Measurements from ENCODE around the gene PLEKHA7. TPM values are rescaled to one million over a fixed set of nuclear protein-coding genes. Genes with fewer than 3 reads are reported as not detected.
"Not testable (repeated sequence)": the region's sequence is repeated elsewhere in the genome, so short reads cannot be mapped to it uniquely, and the experiment has no call there.

Gene PLEKHA7
- total RNA-seq, 3 donors from 2014 or later: 9.8 to 54.6 (median 36.7) TPM

- Histone ChIP-seq H3K27ac (no peak overlapping the region), H3K4me3 (no peak overlapping the region), H3K36me3 (no peaks in the 10 kb centered on the region), H3K27me3 (no peaks in the 10 kb centered on the region), H3K9me3 (peaks cover 12 to 13% of the 10 kb centered on the region in 2 donors), H3K4me1 (no peaks in the 10 kb centered on the region)
- TF ChIP-seq, protein P1, sequence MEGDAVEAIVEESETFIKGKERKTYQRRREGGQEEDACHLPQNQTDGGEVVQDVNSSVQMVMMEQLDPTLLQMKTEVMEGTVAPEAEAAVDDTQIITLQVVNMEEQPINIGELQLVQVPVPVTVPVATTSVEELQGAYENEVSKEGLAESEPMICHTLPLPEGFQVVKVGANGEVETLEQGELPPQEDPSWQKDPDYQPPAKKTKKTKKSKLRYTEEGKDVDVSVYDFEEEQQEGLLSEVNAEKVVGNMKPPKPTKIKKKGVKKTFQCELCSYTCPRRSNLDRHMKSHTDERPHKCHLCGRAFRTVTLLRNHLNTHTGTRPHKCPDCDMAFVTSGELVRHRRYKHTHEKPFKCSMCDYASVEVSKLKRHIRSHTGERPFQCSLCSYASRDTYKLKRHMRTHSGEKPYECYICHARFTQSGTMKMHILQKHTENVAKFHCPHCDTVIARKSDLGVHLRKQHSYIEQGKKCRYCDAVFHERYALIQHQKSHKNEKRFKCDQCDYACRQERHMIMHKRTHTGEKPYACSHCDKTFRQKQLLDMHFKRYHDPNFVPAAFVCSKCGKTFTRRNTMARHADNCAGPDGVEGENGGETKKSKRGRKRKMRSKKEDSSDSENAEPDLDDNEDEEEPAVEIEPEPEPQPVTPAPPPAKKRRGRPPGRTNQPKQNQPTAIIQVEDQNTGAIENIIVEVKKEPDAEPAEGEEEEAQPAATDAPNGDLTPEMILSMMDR (IDR thresholded peaks at IDR 0.05): no peak
- TF ChIP-seq POLR2A (IDR thresholded peaks at IDR 0.05) (no peak), POLR2AphosphoS5 (IDR thresholded peaks at IDR 0.05) (no peak)
- intact Hi-C loops (cut with DNase I; ENCODE audit: low total_unique reads): no loop called here
- no peak for DNase-seq (ENCODE audit: low spot score in 2 of 2)
Observed at GRCh38 chr11:16891165-16891564, 123.0 kb downstream of the PLEKHA7 start.

DNA sequence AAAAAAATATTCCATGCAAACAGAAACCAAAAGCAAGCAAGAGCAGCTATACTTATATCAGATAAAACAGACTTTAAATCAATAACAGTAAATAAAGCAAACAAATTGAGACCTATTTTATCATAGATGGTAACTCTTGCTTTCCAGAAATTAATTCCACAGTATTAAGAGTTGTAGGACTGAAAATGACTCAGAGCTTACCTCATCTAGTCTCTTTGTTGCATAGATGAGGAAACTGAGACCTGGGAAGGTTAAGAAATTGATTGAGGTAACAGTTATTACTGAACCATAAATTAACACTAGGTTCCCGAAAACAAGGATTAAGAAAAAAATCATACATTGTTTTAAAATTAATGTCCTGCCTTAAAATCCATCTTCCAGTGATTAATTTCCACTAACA is 123.8 kb downstream of the PLEKHA7 start:
- no peak for DNase-seq (ENCODE audit: low spot score in 2 of 2)
- Histone ChIP-seq H3K4me1 (no peaks in the 10 kb centered on the region), H3K36me3 (no peaks in the 10 kb centered on the region), H3K4me3 (no peak overlapping the region), H3K27ac (no peak overlapping the region), H3K9me3 (peaks cover 12 to 13% of the 10 kb centered on the region in 2 donors), H3K27me3 (no peaks in the 10 kb centered on the region)
- TF ChIP-seq POLR2AphosphoS5 (IDR thresholded peaks at IDR 0.05) (no peak), POLR2A (IDR thresholded peaks at IDR 0.05) (no peak)
- TF ChIP-seq, protein P1 (IDR thresholded peaks at IDR 0.05): no peak
- intact Hi-C loops (cut with DNase I; ENCODE audit: low total_unique reads): no loop called here

- H3K9me3 ChIP-seq: peaks cover 12 to 13% of the 10 kb centered on the region in 2 donors
- no peaks in the 10 kb centered on the region for H3K27me3 ChIP-seq
- intact Hi-C loops (cut with DNase I; ENCODE audit: low total_unique reads): no loop called here
- TF ChIP-seq POLR2A (IDR thresholded peaks at IDR 0.05): no peak
- no peak for TF ChIP-seq POLR2AphosphoS5 (IDR thresholded peaks at IDR 0.05)
- TF ChIP-seq, protein P1 (IDR thresholded peaks at IDR 0.05): no peak
- no peak for DNase-seq (ENCODE audit: low spot score in 2 of 2)
- H3K36me3 ChIP-seq: no peaks in the 10 kb centered on the region
- H3K27ac ChIP-seq: no peak overlapping the region
- H3K4me3 ChIP-seq: no peak overlapping the region
- no peaks in the 10 kb centered on the region for H3K4me1 ChIP-seq
Observed at GRCh38 chr11:16889905-16890304, 124.3 kb downstream of the PLEKHA7 start.

- DNase-seq (ENCODE audit: low spot score in 2 of 2); H3K4me3 ChIP-seq; H3K27ac ChIP-seq; H3K27me3 ChIP-seq; H3K4me1 ChIP-seq; intact Hi-C loops (cut with DNase I; ENCODE audit: low total_unique reads); H3K36me3 ChIP-seq: not testable (repeated sequence)
- H3K9me3 ChIP-seq: peaks cover 12 to 13% of the 10 kb centered on the region in 2 donors
Observed at GRCh38 chr11:16889010-16889409, 125.2 kb downstream of the PLEKHA7 start.

- DNase-seq (ENCODE audit: low spot score in 2 of 2); H3K36me3 ChIP-seq; H3K4me1 ChIP-seq; H3K27me3 ChIP-seq; H3K4me3 ChIP-seq; H3K27ac ChIP-seq; intact Hi-C loops (cut with DNase I; ENCODE audit: low total_unique reads): not testable (repeated sequence)
- H3K9me3 ChIP-seq: peaks cover 12 to 13% of the 10 kb centered on the region in 2 donors
Observed at GRCh38 chr11:16887887-16888286, 126.3 kb downstream of the PLEKHA7 start.

DNA sequence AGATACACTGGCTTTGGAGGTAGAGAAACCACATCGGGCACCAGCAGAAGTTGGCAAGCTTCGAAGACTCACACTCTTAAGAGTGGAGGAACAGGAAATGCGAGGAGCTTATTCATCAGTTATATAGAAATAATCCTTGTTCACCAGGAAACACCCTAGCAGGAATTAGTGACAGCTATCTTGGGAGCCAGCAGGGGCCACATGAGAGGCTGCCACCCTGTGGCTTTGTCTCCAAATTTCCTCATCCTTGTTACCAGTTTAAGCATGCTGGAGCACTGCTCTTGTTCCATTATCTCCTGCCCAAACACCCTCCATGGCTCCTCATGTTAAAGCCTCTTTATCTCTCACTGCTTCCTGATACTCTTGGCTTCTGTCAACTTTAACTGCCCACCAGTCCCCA is 131.0 kb downstream of the PLEKHA7 start:
- DNase-seq (ENCODE audit: low spot score in 2 of 2): peak in 1 of 2 donors; percentile 35
- H3K27me3 ChIP-seq: no peaks in the 10 kb centered on the region
- no peaks in the 10 kb centered on the region for H3K4me1 ChIP-seq
- H3K9me3 ChIP-seq: no peaks in the 10 kb centered on the region
- H3K36me3 ChIP-seq: no peaks in the 10 kb centered on the region
- intact Hi-C loops (cut with DNase I; ENCODE audit: low total_unique reads): no loop called here
- TF ChIP-seq POLR2A (IDR thresholded peaks at IDR 0.05) (no peak), POLR2AphosphoS5 (IDR thresholded peaks at IDR 0.05) (peak in 1 of 3 donors; percentile 11)
- TF ChIP-seq, protein P1 (IDR thresholded peaks at IDR 0.05): peak in 2 of 3 donors; percentile 23 to 36
- no peak overlapping the region for H3K4me3 ChIP-seq
- H3K27ac ChIP-seq: peak overlapping the region in 1 of 2 donors; percentile 52

Data from breast epithelium (tissue), 4 donors.